ENCODE results near the gene RHBDD1.

RHBDD1 gene

GRCh38 chr2:226885769-226886435 lies 50.0 kb downstream of the RHBDD1 start:
- Histone ChIP-seq H3K9me2 (replicated peaks; ENCODE audit: low read depth, low read length) (no peaks in the 10 kb centered on the region), H2AFZ (ENCODE audit: low read length) (no peak overlapping the region), H3K27me3 (ENCODE audit: insufficient read depth, low read length, poor library complexity, severe bottlenecking) (no peaks in the 10 kb centered on the region), H3F3A (ENCODE audit: low read depth) (no peaks in the 10 kb centered on the region), H3K36me3 (ENCODE audit: insufficient read depth, low read length) (no peaks in the 10 kb centered on the region; the same call in 1 of the 2 replicates), H3K4me2 (ENCODE audit: low read depth, low read length, poor library complexity, severe bottlenecking) (no peak overlapping the region), H3K79me2 (ENCODE audit: insufficient read depth, low read length) (no peaks in the 10 kb centered on the region), H3K4me3 (ENCODE audit: low read length, poor library complexity, severe bottlenecking) (no peak overlapping the region), H3K4me1 (ENCODE audit: insufficient read depth, low read length, poor library complexity, severe bottlenecking) (no peaks in the 10 kb centered on the region), H4K20me1 (ENCODE audit: insufficient read depth, low read length, poor library complexity, severe bottlenecking) (no peaks in the 10 kb centered on the region), H3K9ac (ENCODE audit: low read depth, low read length, poor library complexity, severe bottlenecking) (no peak overlapping the region), H3K9me3 (ENCODE audit: insufficient read depth, low read depth, low read length) (no peaks in the 10 kb centered on the region)
- no peak for TF ChIP-seq CTCF (conservative IDR thresholded peaks at IDR 0.05; ENCODE audit: low read length)
- TF ChIP-seq EZH2phosphoT487 (IDR thresholded peaks at IDR 0.05; ENCODE audit: borderline replicate concordance), result no peak

GRCh38 chr2:226887940-226888339 lies 52.1 kb downstream of the RHBDD1 start:
- no peaks in the 10 kb centered on the region for H3K27me3 ChIP-seq (ENCODE audit: insufficient read depth, low read length, poor library complexity, severe bottlenecking)
- no peaks in the 10 kb centered on the region for H3K79me2 ChIP-seq (ENCODE audit: insufficient read depth, low read length)
- no peaks in the 10 kb centered on the region for H3K4me1 ChIP-seq (ENCODE audit: insufficient read depth, low read length, poor library complexity, severe bottlenecking)
- H3K9me3 ChIP-seq (ENCODE audit: insufficient read depth, low read depth, low read length), result no peaks in the 10 kb centered on the region
- no peak overlapping the region for H2AFZ ChIP-seq (ENCODE audit: low read length)
- H3K9me2 ChIP-seq (replicated peaks; ENCODE audit: low read depth, low read length), result no peaks in the 10 kb centered on the region
- no peaks in the 10 kb centered on the region for H3F3A ChIP-seq (ENCODE audit: low read depth)
- no peak overlapping the region for H3K4me2 ChIP-seq (ENCODE audit: low read depth, low read length, poor library complexity, severe bottlenecking)
- H3K9ac ChIP-seq (ENCODE audit: low read depth, low read length, poor library complexity, severe bottlenecking), result no peak overlapping the region
- TF ChIP-seq CTCF (conservative IDR thresholded peaks at IDR 0.05; ENCODE audit: low read length) (no peak), EZH2phosphoT487 (IDR thresholded peaks at IDR 0.05; ENCODE audit: borderline replicate concordance) (no peak)
- no peaks in the 10 kb centered on the region for H3K36me3 ChIP-seq (ENCODE audit: insufficient read depth, low read length)
- no peaks in the 10 kb centered on the region for H4K20me1 ChIP-seq (ENCODE audit: insufficient read depth, low read length, poor library complexity, severe bottlenecking)
- no peak overlapping the region for H3K4me3 ChIP-seq (ENCODE audit: low read length, poor library complexity, severe bottlenecking)

GRCh38 chr2:226888378-226888965 lies 52.6 kb downstream of the RHBDD1 start:
- TF ChIP-seq CTCF (conservative IDR thresholded peaks at IDR 0.05; ENCODE audit: low read length) (no peak), EZH2phosphoT487 (IDR thresholded peaks at IDR 0.05; ENCODE audit: borderline replicate concordance) (no peak)
- Histone ChIP-seq H3K4me2 (ENCODE audit: low read depth, low read length, poor library complexity, severe bottlenecking) (no peak overlapping the region), H3K9ac (ENCODE audit: low read depth, low read length, poor library complexity, severe bottlenecking) (no peak overlapping the region), H3K9me2 (replicated peaks; ENCODE audit: low read depth, low read length) (no peaks in the 10 kb centered on the region), H4K20me1 (ENCODE audit: insufficient read depth, low read length, poor library complexity, severe bottlenecking) (no peaks in the 10 kb centered on the region), H3K36me3 (ENCODE audit: insufficient read depth, low read length) (no peaks in the 10 kb centered on the region), H3K79me2 (ENCODE audit: insufficient read depth, low read length) (no peaks in the 10 kb centered on the region), H2AFZ (ENCODE audit: low read length) (no peak overlapping the region), H3K27me3 (ENCODE audit: insufficient read depth, low read length, poor library complexity, severe bottlenecking) (no peaks in the 10 kb centered on the region), H3K4me1 (ENCODE audit: insufficient read depth, low read length, poor library complexity, severe bottlenecking) (no peaks in the 10 kb centered on the region), H3K9me3 (ENCODE audit: insufficient read depth, low read depth, low read length) (no peaks in the 10 kb centered on the region), H3F3A (ENCODE audit: low read depth) (no peaks in the 10 kb centered on the region), H3K4me3 (ENCODE audit: low read length, poor library complexity, severe bottlenecking) (no peak overlapping the region)
